C4-2B (cell line): Measurements from ENCODE around the gene SUSD4.

ENCODE experiments used
- CTCF ChIP-seq: fragments of 450-650 bp; conservative IDR thresholded peaks from 2 replicates; pipeline ENCODE4 v1.5.1; 2017; ENCODE audit warnings: mild to moderate bottlenecking
- ZFX ChIP-seq: fragments of 450-650 bp; IDR thresholded peaks from 2 replicates; pipeline ENCODE4 v1.6.1; 2017

- TF ChIP-seq CTCF (no peak), ZFX (no peak)
Measured at GRCh38 chr1:223242971-223243370, 121.0 kb downstream of the SUSD4 start.
